Subcutaneous abdominal adipose tissue (tissue), 5 donors: Measurements from ENCODE around the gene LYVE1.

ENCODE experiments used
- H3K27ac ChIP-seq: one replicate; pipeline ENCODE4 v1.7.0; 2013; ENCODE audit warnings: low read depth, mild to moderate bottlenecking, inconsistent platforms, low read length, moderate library complexity
- H3K27me3 ChIP-seq, 5 donors: one replicate each; pipeline ENCODE4 v1.7.0; 2013; ENCODE audit warnings: low read length in 5 of 5, inconsistent platforms in 1 of 5; ENCODE audit not compliant: control insufficient read depth in 5 of 5, insufficient read depth in 4 of 5
- H3K36me3 ChIP-seq, 5 donors: one replicate each; pipeline ENCODE4 v1.7.0; 2013; ENCODE audit warnings: low read length in 5 of 5; ENCODE audit not compliant: control insufficient read depth in 5 of 5, insufficient read depth in 5 of 5
- H3K4me1 ChIP-seq, 5 donors: one replicate each; pipeline ENCODE4 v1.7.0; 2013; ENCODE audit warnings: low read length in 5 of 5, mild to moderate bottlenecking in 3 of 5, moderate library complexity in 1 of 5; ENCODE audit not compliant: control insufficient read depth in 5 of 5, insufficient read depth in 5 of 5
- H3K4me3 ChIP-seq, 5 donors: one replicate each; pipeline ENCODE4 v1.7.0; 2013; ENCODE audit warnings: low read length in 5 of 5, low read depth in 1 of 5
- H3K9ac ChIP-seq, 5 donors: one replicate each; pipeline ENCODE4 v1.7.0; 2013; ENCODE audit warnings: low read length in 5 of 5, mild to moderate bottlenecking in 4 of 5, moderate library complexity in 3 of 5
- H3K9me3 ChIP-seq, 5 donors: one replicate each; pipeline ENCODE4 v1.7.0; 2013; ENCODE audit warnings: low read length in 5 of 5; ENCODE audit not compliant: control insufficient read depth in 5 of 5
- donor health status: healthy.
- donor health status: healthy.
- donor health status: healthy.
- donor health status: healthy.
- donor health status: healthy.

The LYVE1 gene

GRCh38 chr11:10580623-10581022, 12.2 kb upstream of the LYVE1 start:
- Histone ChIP-seq H3K36me3 (peaks cover 0 to 16% (median 7%) of the 10 kb centered on the region in 5 donors), H3K4me3 (no peak overlapping the region), H3K27me3 (no peaks in the 10 kb centered on the region), H3K4me1 (peaks cover 0 to 25% (median 18%) of the 10 kb centered on the region in 5 donors), H3K9me3 (no peaks in the 10 kb centered on the region), H3K27ac (no peak overlapping the region), H3K9ac (no peak overlapping the region)

GRCh38 chr11:10579700-10580099, 11.2 kb upstream of the LYVE1 start:
- Histone ChIP-seq H3K9ac (no peak overlapping the region), H3K27ac (no peak overlapping the region), H3K27me3 (no peaks in the 10 kb centered on the region), H3K4me3 (no peak overlapping the region), H3K36me3 (peaks cover 0 to 18% (median 7%) of the 10 kb centered on the region in 5 donors), H3K9me3 (no peaks in the 10 kb centered on the region), H3K4me1 (peaks cover 0 to 25% (median 18%) of the 10 kb centered on the region in 5 donors)

- peaks cover 0 to 17% (median 4%) of the 10 kb centered on the region in 5 donors for H3K36me3 ChIP-seq
- H3K4me3 ChIP-seq, result no peak overlapping the region
- no peaks in the 10 kb centered on the region for H3K9me3 ChIP-seq
- no peak overlapping the region for H3K9ac ChIP-seq
- peaks cover 0 to 17% (median 9%) of the 10 kb centered on the region in 5 donors for H3K4me1 ChIP-seq
- no peaks in the 10 kb centered on the region for H3K27me3 ChIP-seq
- H3K27ac ChIP-seq, result no peak overlapping the region
Measured at GRCh38 chr11:10576035-10576398, 7.6 kb upstream of the LYVE1 start.

GRCh38 chr11:10575346-10576034, 7.0 kb upstream of the LYVE1 start:
- Histone ChIP-seq H3K36me3 (peaks cover 0 to 14% (median 4%) of the 10 kb centered on the region in 5 donors), H3K27me3 (no peaks in the 10 kb centered on the region), H3K27ac (no peak overlapping the region)

GRCh38 chr11:10573556-10573955, 5.1 kb upstream of the LYVE1 start:
- H3K27ac ChIP-seq, result no peak overlapping the region
- peaks cover 0 to 7% (median 4%) of the 10 kb centered on the region in 5 donors for H3K36me3 ChIP-seq
- H3K4me3 ChIP-seq, result no peak overlapping the region
- H3K4me1 ChIP-seq, result peaks cover 0 to 11% (median 0%) of the 10 kb centered on the region in 5 donors
- no peaks in the 10 kb centered on the region for H3K27me3 ChIP-seq
- no peak overlapping the region for H3K9ac ChIP-seq
- H3K9me3 ChIP-seq, result no peaks in the 10 kb centered on the region

More at GRCh38 chr11:10575346-10576034, 7.0 kb upstream of the LYVE1 start:
- H3K9ac ChIP-seq, result no peak overlapping the region
- H3K9me3 ChIP-seq, result no peaks in the 10 kb centered on the region
- no peak overlapping the region for H3K4me3 ChIP-seq
- peaks cover 0 to 12% (median 6%) of the 10 kb centered on the region in 5 donors for H3K4me1 ChIP-seq

GRCh38 chr11:10573028-10573427, 4.6 kb upstream of the LYVE1 start:
- H3K9me3 ChIP-seq, result no peaks in the 10 kb centered on the region
- no peak overlapping the region for H3K27ac ChIP-seq
- no peaks in the 10 kb centered on the region for H3K27me3 ChIP-seq
- H3K36me3 ChIP-seq, result peaks cover 0 to 7% (median 4%) of the 10 kb centered on the region in 5 donors
- peaks cover 0 to 11% (median 0%) of the 10 kb centered on the region in 5 donors for H3K4me1 ChIP-seq
- no peak overlapping the region for H3K4me3 ChIP-seq
- no peak overlapping the region for H3K9ac ChIP-seq

- Histone ChIP-seq H3K9ac (no peak overlapping the region), H3K9me3 (no peaks in the 10 kb centered on the region), H3K4me3 (no peak overlapping the region), H3K4me1 (peaks cover 0 to 11% (median 0%) of the 10 kb centered on the region in 5 donors), H3K27me3 (no peaks in the 10 kb centered on the region), H3K27ac (no peak overlapping the region), H3K36me3 (peaks cover 0 to 7% (median 4%) of the 10 kb centered on the region in 5 donors)
Measured at GRCh38 chr11:10572533-10572932, 4.1 kb upstream of the LYVE1 start.

GRCh38 chr11:10567446-10567845, 1.0 kb downstream of the LYVE1 start:
- Histone ChIP-seq H3K4me1 (peaks cover 0 to 20% (median 4%) of the 10 kb centered on the region in 5 donors), H3K27ac (no peak overlapping the region), H3K4me3 (peak overlapping the region; percentile 15 to 70 (median 53))

GRCh38 chr11:10566257-10566957, 2.1 kb downstream of the LYVE1 start:
- Histone ChIP-seq H3K4me1 (peaks cover 0 to 20% (median 4%) of the 10 kb centered on the region in 5 donors), H3K9ac (peak overlapping the region in 1 of 5 donors; percentile 6), H3K27ac (peak overlapping the region; percentile 17), H3K4me3 (peak overlapping the region in 4 of 5 donors; percentile 43 to 70 (median 56)), H3K36me3 (peaks cover 0 to 13% (median 2%) of the 10 kb centered on the region in 5 donors), H3K9me3 (no peaks in the 10 kb centered on the region), H3K27me3 (no peaks in the 10 kb centered on the region)

More at GRCh38 chr11:10567446-10567845, 1.0 kb downstream of the LYVE1 start:
- H3K27me3 ChIP-seq, result no peaks in the 10 kb centered on the region
- peaks cover 2 to 13% (median 2%) of the 10 kb centered on the region in 5 donors for H3K36me3 ChIP-seq
- H3K9ac ChIP-seq, result peak overlapping the region in 2 of 5 donors; percentile 5 to 67
- H3K9me3 ChIP-seq, result no peaks in the 10 kb centered on the region

- peaks cover 0 to 20% (median 4%) of the 10 kb centered on the region in 5 donors for H3K4me1 ChIP-seq
- H3K36me3 ChIP-seq, result peaks cover 0 to 16% (median 2%) of the 10 kb centered on the region in 5 donors
- peak overlapping the region in 4 of 5 donors; percentile 23 to 53 (median 38) for H3K4me3 ChIP-seq
- no peak overlapping the region for H3K27ac ChIP-seq
- H3K27me3 ChIP-seq, result no peaks in the 10 kb centered on the region
- H3K9me3 ChIP-seq, result no peaks in the 10 kb centered on the region
- no peak overlapping the region for H3K9ac ChIP-seq
Measured at GRCh38 chr11:10565493-10565892, 3.0 kb downstream of the LYVE1 start.
